ENCODE data around the gene CGN. TPM values are rescaled to one million over a fixed set of nuclear protein-coding genes. Genes with fewer than 3 reads are reported as not detected.
A peak's percentile ranks its signal among the peaks of the same experiment; 100 is the strongest.

Gene CGN
- total RNA-seq, 1 experiment from 2014 or later = 30.9 TPM

- Histone ChIP-seq H3K4me2 (ENCODE audit: insufficient read depth, insufficient read length, low read length) (no peak overlapping the region), H3K23ac (ENCODE audit: insufficient read length, low read depth, low read length) (no peak overlapping the region), H3K79me1 (ENCODE audit: insufficient read depth, low read depth, low read length, poor library complexity, severe bottlenecking) (peaks cover 5% of the 10 kb centered on the region), H3K4me1 (ENCODE audit: insufficient read depth, low read length) (peaks cover 5% of the 10 kb centered on the region; the same call in 1 of the 2 replicates), H3K4ac (ENCODE audit: low read depth, low read length) (no peak overlapping the region), H2AK5ac (ENCODE audit: insufficient read length, low read length) (no peak overlapping the region), H4K91ac (ENCODE audit: insufficient read length, low read depth, low read length) (no peak overlapping the region), H3K18ac (ENCODE audit: insufficient read length, low read depth, low read length) (no peak overlapping the region), H2BK12ac (ENCODE audit: insufficient read length, low read depth, low read length) (no peak overlapping the region), H2BK20ac (ENCODE audit: low read depth, low read length, poor library complexity, severe bottlenecking) (no peak overlapping the region), H3K27me3 (ENCODE audit: insufficient read depth, low read length) (no peaks in the 10 kb centered on the region), H4K8ac (replicated peaks; ENCODE audit: insufficient read length, low read depth, low read length) (no peak overlapping the region), H3K9ac (ENCODE audit: extremely low read depth, insufficient read length, low read length) (no peak overlapping the region), H3K14ac (ENCODE audit: insufficient read depth, low read length) (no peak overlapping the region), H3K56ac (ENCODE audit: insufficient read length, low read depth, low read length) (no peak overlapping the region), H2BK15ac (ENCODE audit: low read depth, low read length) (no peak overlapping the region), H3K27ac (ENCODE audit: insufficient read length, low read depth, low read length) (no peak overlapping the region), H4K20me1 (ENCODE audit: control insufficient read depth, insufficient read depth, insufficient read length) (no peaks in the 10 kb centered on the region), H3K79me2 (ENCODE audit: insufficient read depth, low read length) (peaks cover 2% of the 10 kb centered on the region; the same call in 1 of the 2 replicates), H2AFZ (ENCODE audit: low read length) (no peak overlapping the region), H3K9me3 (ENCODE audit: control insufficient read depth, low read depth, low read length) (no peaks in the 10 kb centered on the region), H4K5ac (ENCODE audit: insufficient read length, low read depth, low read length) (no peak overlapping the region), H2BK5ac (ENCODE audit: insufficient read length, low read length) (no peak overlapping the region), H3T11ph (ENCODE audit: low read length) (no peak overlapping the region), H2BK120ac (ENCODE audit: low read depth, low read length, poor library complexity, severe bottlenecking) (no peak overlapping the region), H3K23me2 (ENCODE audit: insufficient read length, low read depth, low read length, poor library complexity, severe bottlenecking) (no peaks in the 10 kb centered on the region)
- DNase-seq = no peak
- Mint-ChIP-seq H3K4me3 (no peak overlapping the region), H3K9me3 (no peaks in the 10 kb centered on the region), H3K4me1 (peaks cover 19 to 32% of the 10 kb centered on the region in 2 experiments), H3K27me3 (ENCODE audit: low read depth) (no peaks in the 10 kb centered on the region), H3K27ac (peak overlapping the region in 1 of 3 experiments; percentile 57; a peak in 1 of 7 replicates), H3K36me3 (ENCODE audit: insufficient read depth in 1 of 3, low read depth in 3 of 3) (peaks cover 10 to 38% (median 38%) of the 10 kb centered on the region in 3 experiments)
- TF ChIP-seq CTCF (conservative IDR thresholded peaks at IDR 0.05) = no peak
- no CpG with 5 or more reads among the region's 15 CpGs for WGBS (ENCODE audit: extremely low coverage, insufficient read length, low lambda C conversion rate)
These were observed 7.7 kb downstream of the CGN start for GRCh38 chr1:151518936-151519335.
